Activated naive CD4-positive, alpha-beta T cell (primary cell): Measurements from ENCODE around the gene NOL12.
A peak's percentile ranks its signal among the peaks of the same experiment; 100 is the strongest.
"Not testable (repeated sequence)": the region's sequence is repeated elsewhere in the genome, so short reads cannot be mapped to it uniquely, and the experiment has no call there.

ENCODE experiments used
- DNase-seq, 4 experiments: peaks; one replicate each; lab custom pipeline; 2025; lab: John Stamatoyannopoulos, UW

The NOL12 gene

DNA sequence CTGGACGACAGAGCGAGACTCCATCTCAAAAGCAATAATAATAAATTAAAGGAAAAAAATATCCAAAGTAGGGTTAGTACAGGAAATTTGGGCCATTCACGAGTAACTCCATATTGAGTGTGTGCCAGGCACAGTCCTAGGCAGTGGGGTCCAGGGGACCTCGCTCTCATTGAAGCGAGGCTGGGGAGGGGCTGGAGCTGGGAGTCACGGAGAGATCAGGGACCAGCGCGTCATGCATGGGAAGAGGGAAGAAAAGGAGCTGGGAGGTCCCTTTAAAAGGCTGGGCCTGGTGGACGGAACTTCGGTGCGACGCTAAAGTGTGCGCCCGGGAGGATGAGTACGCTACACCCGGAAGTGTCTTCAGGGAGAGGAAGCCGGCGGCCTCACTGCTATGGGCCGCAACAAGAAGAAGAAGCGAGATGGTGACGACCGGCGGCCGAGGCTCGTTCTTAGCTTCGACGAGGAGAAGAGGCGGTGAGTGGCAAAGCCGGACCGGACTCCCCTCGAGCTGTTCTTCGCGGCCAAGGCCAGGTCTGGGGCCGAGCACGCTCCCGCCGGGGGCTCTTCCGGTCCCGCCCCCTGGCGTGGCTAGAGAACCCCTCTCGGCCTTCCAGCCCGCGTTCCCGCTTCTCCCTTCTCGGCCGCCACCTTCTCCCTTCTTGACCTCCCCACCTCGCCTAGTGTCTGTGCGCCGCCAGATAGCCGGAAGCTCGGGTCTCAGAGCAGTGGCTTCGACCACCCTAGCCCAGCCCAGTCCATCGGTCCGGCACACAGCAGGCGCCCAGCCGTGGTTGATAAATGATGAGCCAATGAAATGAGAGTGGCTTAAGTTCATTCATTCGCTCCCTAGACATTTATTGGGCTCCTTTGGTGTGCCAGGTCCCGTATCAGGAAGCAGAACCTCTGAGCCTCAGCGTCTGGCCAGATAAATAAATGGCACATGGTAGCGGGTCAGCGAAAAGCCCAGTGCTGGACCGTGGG lies at the start of gene NOL12:
Gene NOL12 (plus strand): TSS at position 342 of the 981 bp plus-strand sequence. CDS start 50 bp downstream, at position 392.
- DNase-seq, result peak; percentile 37 to 62 (median 60)

GRCh38 chr22:37636949-37637273 lies 49.2 kb upstream of the NOL12 start:
- DNase-seq, result no peak

- DNase-seq, result peak in 1 of 4 experiments; percentile 14
Observed at GRCh38 chr22:37638391-37639069, 47.6 kb upstream of the NOL12 start.

GRCh38 chr22:37639070-37639760 lies 46.9 kb upstream of the NOL12 start, which contains the start of gene SH3BP1:
Gene SH3BP1 (plus strand): TSS chr22:37639669. CDS start chr22:37639788, 119 bp downstream.
- DNase-seq, result peak in 2 of 4 experiments; percentile 55 to 59

GRCh38 chr22:37639771-37640590 lies 46.2 kb upstream of the NOL12 start:
- DNase-seq, result no peak

DNA sequence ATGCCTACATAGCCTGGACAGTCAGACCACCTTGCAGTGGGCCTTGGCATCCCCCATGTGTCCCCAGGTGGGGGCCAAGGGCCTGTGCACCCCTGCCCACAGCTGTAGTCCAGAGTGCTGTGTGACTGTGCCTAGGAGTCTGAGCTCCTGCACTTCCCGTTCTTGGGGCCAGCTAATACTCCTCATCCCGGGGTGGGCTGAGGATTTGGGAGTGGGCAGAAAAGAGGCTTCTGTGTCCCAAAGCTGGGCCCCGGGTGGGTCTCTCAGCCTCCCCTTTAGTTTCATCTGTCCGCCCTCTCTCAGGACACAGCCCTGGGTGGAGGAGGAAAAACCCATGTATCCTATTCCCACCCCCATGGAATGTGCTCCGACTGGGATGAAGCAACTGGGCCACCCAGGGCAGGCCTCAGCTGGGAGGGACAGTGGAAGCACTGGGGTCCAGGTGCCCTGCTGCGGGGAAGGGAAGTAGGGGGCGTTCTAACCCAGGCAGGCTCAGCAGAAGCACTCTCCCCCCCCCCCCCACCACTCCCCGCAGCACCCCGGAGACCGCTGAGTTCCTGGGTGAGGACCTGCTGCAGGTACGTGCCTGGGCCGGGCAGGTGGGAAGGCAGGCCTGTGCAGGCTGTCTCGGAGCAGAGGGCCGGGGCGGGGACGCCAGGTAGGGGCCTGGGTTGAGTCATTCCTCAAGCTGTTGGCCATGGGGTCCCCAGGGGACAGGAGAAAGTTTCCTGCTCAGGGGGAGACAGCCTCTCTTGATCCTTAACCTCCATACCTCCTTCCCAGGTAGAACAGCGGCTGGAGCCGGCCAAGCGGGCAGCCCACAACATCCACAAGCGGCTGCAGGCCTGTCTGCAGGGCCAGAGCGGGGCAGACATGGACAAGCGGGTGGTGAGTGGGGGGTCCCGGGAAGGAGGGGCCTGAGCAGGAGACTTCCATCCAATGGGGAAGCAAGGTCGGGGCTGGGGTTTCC lies 45.3 kb upstream of the NOL12 start:
- DNase-seq, result peak in 2 of 4 experiments; percentile 24 to 38

DNA sequence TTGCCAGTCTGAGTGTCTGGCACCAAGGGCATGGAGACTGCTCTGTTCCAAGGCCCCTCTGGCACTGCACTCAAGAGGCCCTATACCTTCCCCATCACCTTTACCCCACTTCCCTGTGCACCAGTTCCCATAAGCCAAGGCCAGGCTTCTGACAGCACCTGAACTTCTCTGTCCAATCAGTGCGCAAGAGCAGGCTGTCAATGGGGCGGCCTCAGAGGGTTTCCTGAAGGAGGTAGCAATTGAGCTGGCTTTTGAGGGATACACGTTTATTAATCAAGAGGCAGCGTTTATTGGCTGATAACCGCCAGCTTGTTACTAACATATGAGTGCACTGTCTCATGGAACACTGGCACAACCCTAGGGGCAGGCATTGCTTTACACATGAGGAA lies 44.6 kb upstream of the NOL12 start:
- no peak for DNase-seq

- DNase-seq, result peak; percentile 81 to 90 (median 87)
Observed at GRCh38 chr22:37643225-37643847, 42.8 kb upstream of the NOL12 start.

DNA sequence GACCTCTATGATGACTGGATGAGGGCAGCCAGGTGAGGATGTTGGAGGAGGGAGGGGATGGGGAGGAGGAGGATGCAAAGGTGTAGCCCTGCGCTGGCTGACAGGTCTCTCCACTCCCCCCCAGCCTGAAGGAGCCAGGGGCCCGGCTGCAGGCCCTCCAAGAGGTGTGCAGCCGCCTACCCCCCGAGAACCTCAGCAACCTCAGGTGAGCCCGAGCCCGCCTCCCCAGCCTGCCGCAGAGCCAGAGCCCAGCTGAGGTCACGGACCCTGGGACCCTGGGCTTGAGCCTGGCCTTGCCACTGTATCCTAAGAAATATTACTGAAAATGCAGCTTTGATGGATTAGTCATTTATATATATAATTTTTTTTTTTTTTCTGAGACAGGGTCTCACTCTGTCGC lies 38.8 kb upstream of the NOL12 start:
- DNase-seq, result no peak

- DNase-seq, result no peak
Observed at GRCh38 chr22:37647928-37648327, 38.2 kb upstream of the NOL12 start.

DNA sequence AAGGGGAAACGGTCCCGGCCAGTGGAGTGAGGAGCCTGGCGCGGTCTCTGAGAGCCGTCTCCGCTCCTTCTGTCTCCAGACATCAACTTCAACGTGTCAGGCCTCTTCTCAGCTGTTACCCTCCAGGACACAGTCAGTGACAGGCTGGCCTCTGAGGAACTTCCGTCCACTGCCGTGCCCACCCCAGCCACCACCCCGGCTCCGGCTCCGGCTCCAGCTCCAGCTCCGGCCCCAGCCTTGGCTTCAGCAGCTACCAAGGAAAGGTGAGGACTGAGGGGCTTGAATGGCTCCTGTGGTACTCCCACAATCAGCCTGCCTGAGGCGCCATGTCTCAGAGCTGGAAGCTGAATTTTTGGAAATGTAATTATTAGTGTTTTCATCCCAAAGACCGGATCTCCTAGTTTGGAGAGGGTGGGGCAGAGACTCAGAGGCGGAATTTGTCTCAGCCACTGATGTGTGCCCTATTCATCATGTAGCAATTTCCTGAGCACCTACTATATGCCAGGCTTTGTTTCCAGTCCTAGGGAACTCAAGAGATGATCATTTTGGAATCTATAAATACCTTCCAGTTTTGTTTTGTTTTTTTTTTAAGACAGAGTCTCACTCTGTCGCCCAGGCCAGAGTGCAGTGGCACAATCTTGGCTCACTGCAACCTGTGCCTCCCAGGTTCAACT lies 35.5 kb upstream of the NOL12 start:
- DNase-seq, result no peak

- DNase-seq, result no peak
Observed at GRCh38 chr22:37654563-37655251, 31.4 kb upstream of the NOL12 start.

- no peak for DNase-seq
Observed at GRCh38 chr22:37655252-37655563, 30.9 kb upstream of the NOL12 start.

- not testable (repeated sequence) for DNase-seq
Observed at GRCh38 chr22:37656583-37656982, 29.6 kb upstream of the NOL12 start.

DNA sequence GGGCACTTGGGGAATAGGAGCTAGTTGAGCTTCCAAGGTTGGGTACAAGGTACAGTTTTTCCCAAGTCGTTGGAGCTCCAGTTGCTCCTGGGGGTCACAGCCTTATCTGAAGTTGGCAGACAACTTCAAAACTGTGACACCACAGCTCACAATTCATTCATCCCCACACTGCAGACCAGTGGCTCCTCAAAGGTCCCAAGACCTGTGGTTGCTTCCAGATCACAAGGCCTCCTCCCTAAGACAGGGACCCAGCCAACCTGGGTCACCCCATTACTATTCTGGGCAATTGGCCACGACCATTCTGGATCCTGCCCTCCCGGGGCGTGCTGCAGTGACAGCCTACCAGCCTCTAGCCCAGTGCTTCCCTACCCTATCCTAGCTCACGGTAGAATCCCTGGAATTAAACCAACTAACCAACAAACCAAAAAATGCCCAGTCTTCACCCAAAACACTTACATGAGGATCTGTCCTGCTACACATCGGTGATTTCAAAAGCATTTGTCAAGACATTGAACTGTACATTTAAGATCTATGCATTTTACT lies 28.5 kb upstream of the NOL12 start:
- DNase-seq, result no peak

- peak; percentile 93 to 98 (median 96) for DNase-seq
Observed at GRCh38 chr22:37658133-37659065, 27.7 kb upstream of the NOL12 start, which contains the start of gene PDXP. Gene PDXP (plus strand): TSS chr22:37658723. CDS start chr22:37658783, 60 bp downstream.
